Measurements from ENCODE around the gene NUP58.

NUP58 gene

GRCh38 chr13:25301347-25302113, at the start of gene NUP58:
TSS of gene NUP58 (plus strand) at chr13:25301625. CDS start at chr13:25301774, 149 bp downstream.
- H3K27ac ChIP-seq = peak within 1 kb of the TSS; percentile 95
- no peak for TF ChIP-seq CTCF (IDR thresholded peaks at IDR 0.05; ENCODE audit: low read depth, low read length)
- H3K4me3 ChIP-seq (ENCODE audit: low read depth, low read length) = peak within 1 kb of the TSS; percentile 97
- peaks cover 41% of the 10 kb centered on the region for H3K36me3 ChIP-seq
- no peaks in the 10 kb centered on the region for H3K27me3 ChIP-seq (ENCODE audit: insufficient read depth, low read depth, severe bottlenecking)
- DNase-seq = peak; percentile 99
- peaks cover 7% of the 10 kb centered on the region for H3K9me3 ChIP-seq (ENCODE audit: severe bottlenecking)

GRCh38 chr13:25252225-25252624, 49.2 kb upstream of the NUP58 start:
- Histone ChIP-seq H3K36me3 (peaks cover 61% of the 10 kb centered on the region), H3K9me3 (ENCODE audit: severe bottlenecking) (no peaks in the 10 kb centered on the region), H3K27me3 (ENCODE audit: insufficient read depth, low read depth, severe bottlenecking) (no peaks in the 10 kb centered on the region), H3K4me3 (ENCODE audit: low read depth, low read length) (no peak overlapping the region), H3K27ac (no peak overlapping the region)
- no peak for DNase-seq
- TF ChIP-seq CTCF (IDR thresholded peaks at IDR 0.05; ENCODE audit: low read depth, low read length) = no peak

GRCh38 chr13:25252752-25253151, 48.7 kb upstream of the NUP58 start:
- no peak for TF ChIP-seq CTCF (IDR thresholded peaks at IDR 0.05; ENCODE audit: low read depth, low read length)
- DNase-seq = no peak
- no peaks in the 10 kb centered on the region for H3K27me3 ChIP-seq (ENCODE audit: insufficient read depth, low read depth, severe bottlenecking)
- H3K36me3 ChIP-seq = peaks cover 62% of the 10 kb centered on the region
- H3K9me3 ChIP-seq (ENCODE audit: severe bottlenecking) = no peaks in the 10 kb centered on the region
- H3K4me3 ChIP-seq (ENCODE audit: low read depth, low read length) = no peak overlapping the region
- no peak overlapping the region for H3K27ac ChIP-seq

GRCh38 chr13:25253702-25254101, 47.7 kb upstream of the NUP58 start:
- TF ChIP-seq CTCF (IDR thresholded peaks at IDR 0.05; ENCODE audit: low read depth, low read length) = no peak
- no peaks in the 10 kb centered on the region for H3K27me3 ChIP-seq (ENCODE audit: insufficient read depth, low read depth, severe bottlenecking)
- no peak for DNase-seq
- no peak overlapping the region for H3K27ac ChIP-seq
- no peaks in the 10 kb centered on the region for H3K9me3 ChIP-seq (ENCODE audit: severe bottlenecking)
- H3K4me3 ChIP-seq (ENCODE audit: low read depth, low read length) = no peak overlapping the region
- peaks cover 70% of the 10 kb centered on the region for H3K36me3 ChIP-seq

- no peak for DNase-seq
- Histone ChIP-seq H3K36me3 (peaks cover 75% of the 10 kb centered on the region), H3K4me3 (ENCODE audit: low read depth, low read length) (no peak overlapping the region), H3K9me3 (ENCODE audit: severe bottlenecking) (no peaks in the 10 kb centered on the region), H3K27ac (no peak overlapping the region), H3K27me3 (ENCODE audit: insufficient read depth, low read depth, severe bottlenecking) (no peaks in the 10 kb centered on the region)
- TF ChIP-seq CTCF (IDR thresholded peaks at IDR 0.05; ENCODE audit: low read depth, low read length) = no peak
Measured at GRCh38 chr13:25262261-25262660, 39.2 kb upstream of the NUP58 start.

- Histone ChIP-seq H3K27me3 (ENCODE audit: insufficient read depth, low read depth, severe bottlenecking) (no peaks in the 10 kb centered on the region), H3K36me3 (peaks cover 59% of the 10 kb centered on the region), H3K4me3 (ENCODE audit: low read depth, low read length) (no peak overlapping the region), H3K27ac (no peak overlapping the region), H3K9me3 (ENCODE audit: severe bottlenecking) (no peaks in the 10 kb centered on the region)
- no peak for TF ChIP-seq CTCF (IDR thresholded peaks at IDR 0.05; ENCODE audit: low read depth, low read length)
- no peak for DNase-seq
Measured at GRCh38 chr13:25266706-25267105, 34.7 kb upstream of the NUP58 start.
